NAMALWA (cell line): Measurements from ENCODE around the gene NAIF1.
A peak's percentile ranks its signal among the peaks of the same experiment; 100 is the strongest.
"Not testable (repeated sequence)": the region's sequence is repeated elsewhere in the genome, so short reads cannot be mapped to it uniquely, and the experiment has no call there.

Experiments
- DNase-seq: peaks from one replicate; pipeline ENCODE4 v3.0.0-alpha.2; 2015; ENCODE audit warnings: low spot score

Gene NAIF1

GRCh38 chr9:128085943-128086342, 18.8 kb upstream of the NAIF1 start:
- no peak for DNase-seq

DNA sequence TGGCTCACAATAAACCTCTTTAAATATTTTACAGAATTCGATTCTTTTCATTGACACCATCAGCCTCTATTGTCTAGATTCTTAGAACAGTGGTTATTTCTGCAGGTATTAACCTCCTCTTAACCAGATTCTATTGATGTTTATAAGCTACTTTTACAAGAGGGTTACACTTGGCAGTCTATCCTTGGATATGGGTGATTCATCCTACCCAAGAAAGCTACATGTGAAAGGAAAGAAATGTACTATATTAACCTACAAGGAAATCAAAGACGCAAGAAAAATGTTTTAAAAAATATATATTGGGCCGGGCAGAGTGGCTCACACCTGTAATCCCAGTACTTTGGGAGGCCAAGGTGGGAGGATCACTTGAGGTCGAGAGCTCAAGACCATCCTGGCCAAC, 17.6 kb upstream of the NAIF1 start:
- DNase-seq: no peak

DNA sequence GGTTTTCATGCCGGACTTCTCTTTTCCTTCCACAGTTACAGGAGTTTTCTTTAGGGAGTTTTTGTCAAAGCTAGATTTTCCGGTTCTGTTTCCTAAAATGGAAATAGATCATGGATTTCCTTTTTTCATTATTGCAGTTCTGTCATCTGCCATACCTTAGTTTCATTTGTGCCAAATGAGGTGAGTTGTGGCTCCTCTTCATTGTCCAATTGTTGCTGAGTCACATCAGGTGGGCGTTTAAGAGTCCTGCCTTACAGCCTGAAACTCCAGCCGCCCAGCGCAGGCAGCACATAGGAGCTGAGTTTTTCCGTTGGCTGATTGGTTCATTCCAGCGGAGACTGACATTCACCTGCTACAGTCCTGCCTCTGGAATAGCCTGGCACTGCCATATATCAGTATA, 15.0 kb upstream of the NAIF1 start:
- DNase-seq: no peak

GRCh38 chr9:128081056-128081455, 13.9 kb upstream of the NAIF1 start:
- DNase-seq: no peak

DNA sequence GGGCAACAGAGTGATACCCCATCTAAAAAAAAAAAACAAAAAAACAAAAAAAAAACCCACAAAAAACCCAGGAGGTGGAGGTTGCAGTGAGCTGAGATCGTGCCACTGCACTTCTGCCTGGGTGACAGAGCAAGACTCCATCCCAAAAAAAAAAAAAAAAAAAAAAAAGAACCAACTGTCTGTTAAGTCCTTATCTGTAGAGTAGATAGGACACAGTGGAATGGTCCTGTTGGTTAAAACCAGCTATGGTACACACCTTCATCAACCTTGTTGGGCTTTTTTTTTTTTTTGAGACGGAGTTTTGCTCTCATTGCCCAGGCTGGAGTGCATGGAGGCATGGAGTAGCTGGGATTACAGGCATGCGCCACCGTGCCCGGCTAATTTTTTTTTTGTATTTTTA, 13.1 kb upstream of the NAIF1 start:
- no peak for DNase-seq

GRCh38 chr9:128078504-128079434, 11.6 kb upstream of the NAIF1 start:
- DNase-seq: no peak

DNA sequence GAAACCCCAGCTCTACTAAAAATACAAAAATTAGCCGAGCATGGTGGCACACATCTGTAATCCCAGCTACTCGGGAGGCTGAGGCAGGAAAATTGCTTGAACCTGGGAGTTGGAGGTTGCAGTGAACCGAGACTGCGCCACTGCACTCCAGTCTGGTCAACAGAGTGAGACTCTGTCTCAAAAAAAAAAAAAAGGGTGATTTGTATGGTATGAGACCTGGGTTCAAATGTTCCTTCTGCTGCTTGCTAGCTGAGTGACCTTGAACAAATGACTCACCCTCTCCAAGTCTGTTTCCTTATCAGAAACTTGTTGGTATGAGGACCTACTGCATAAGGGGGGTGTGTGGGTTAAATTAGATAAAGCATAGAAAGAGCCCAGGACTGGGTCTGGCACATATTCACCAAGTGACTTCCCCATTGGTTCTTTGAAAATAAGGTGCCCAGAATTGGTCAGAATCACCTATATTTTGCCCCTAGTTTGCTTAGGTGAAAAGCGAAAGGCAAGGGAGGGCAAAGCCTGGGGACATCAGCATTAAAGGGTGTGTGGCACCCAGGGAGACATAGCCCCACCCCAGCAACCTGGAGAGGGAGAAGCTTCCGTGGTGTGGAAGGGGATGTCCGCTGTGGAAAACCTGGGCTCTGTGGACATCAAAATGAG, 10.9 kb upstream of the NAIF1 start:
- no peak for DNase-seq

- DNase-seq: no peak
These were observed 6.2 kb upstream of the NAIF1 start for GRCh38 chr9:128073253-128073886.

DNA sequence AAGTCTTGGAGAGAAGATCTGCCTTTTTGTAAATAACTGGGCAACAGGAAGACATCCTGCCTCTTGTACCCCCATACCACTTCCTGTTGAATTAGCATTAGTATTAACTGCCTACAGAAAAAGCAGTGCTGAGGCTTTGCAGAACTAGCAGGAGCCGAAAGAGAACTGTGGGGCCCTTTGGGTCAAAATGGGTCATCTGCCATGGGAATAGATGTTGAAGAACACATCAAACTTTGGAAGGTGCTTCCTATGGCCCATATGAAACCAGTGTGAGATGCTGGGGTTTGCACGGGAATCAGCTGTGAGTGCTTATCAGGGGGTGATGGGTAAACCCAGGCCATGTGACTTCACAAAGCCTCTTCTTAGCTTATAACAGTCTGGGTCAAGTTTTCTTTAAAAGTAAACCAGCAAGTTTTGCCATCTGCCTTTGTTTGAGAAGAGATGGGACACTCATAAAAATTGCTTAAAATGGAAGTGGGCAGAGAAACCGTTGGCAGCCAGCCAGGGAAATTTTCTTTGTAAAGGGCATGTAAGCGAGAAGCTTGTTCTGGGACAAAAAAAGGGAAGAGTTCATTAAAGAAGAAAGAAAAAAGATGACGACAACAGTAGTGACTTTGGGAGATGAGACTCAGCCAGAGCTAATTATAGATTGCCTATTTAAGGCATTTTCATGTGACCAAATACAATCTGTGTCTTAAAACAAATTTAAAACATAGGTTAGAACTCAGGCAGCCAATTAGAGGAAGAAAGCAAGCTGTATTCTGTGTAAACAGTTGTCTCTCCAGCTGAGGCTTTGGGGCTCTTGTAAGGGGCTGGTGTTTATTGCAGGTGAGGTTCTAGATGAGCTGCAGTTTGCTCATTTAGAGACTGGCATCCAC, 5.3 kb upstream of the NAIF1 start:
- peak; percentile 87 for DNase-seq

DNA sequence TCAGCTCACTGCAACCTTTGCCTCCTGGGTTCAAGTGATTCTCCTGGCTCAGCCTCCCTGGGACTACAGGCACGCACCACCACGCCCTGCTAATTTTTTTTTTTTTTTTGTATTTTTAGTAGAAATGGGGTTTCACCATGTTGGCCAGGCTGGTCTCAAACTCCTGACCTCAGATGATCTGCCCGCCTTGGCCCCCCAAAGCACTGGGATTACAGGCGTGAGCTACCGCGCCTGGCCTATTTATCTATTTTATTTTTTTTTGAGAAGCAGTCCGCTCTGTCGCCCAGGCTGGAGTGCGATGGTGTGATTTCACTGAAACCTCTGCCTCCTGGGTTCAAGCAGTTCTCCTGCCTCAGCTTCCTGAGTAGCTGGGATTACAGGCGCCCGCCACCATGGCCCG, 4.4 kb upstream of the NAIF1 start:
- not testable (repeated sequence) for DNase-seq

GRCh38 chr9:128070874-128071273, 3.8 kb upstream of the NAIF1 start:
- DNase-seq: no peak

GRCh38 chr9:128068386-128069205, 1.5 kb upstream of the NAIF1 start:
- DNase-seq: peak; percentile 55

DNA sequence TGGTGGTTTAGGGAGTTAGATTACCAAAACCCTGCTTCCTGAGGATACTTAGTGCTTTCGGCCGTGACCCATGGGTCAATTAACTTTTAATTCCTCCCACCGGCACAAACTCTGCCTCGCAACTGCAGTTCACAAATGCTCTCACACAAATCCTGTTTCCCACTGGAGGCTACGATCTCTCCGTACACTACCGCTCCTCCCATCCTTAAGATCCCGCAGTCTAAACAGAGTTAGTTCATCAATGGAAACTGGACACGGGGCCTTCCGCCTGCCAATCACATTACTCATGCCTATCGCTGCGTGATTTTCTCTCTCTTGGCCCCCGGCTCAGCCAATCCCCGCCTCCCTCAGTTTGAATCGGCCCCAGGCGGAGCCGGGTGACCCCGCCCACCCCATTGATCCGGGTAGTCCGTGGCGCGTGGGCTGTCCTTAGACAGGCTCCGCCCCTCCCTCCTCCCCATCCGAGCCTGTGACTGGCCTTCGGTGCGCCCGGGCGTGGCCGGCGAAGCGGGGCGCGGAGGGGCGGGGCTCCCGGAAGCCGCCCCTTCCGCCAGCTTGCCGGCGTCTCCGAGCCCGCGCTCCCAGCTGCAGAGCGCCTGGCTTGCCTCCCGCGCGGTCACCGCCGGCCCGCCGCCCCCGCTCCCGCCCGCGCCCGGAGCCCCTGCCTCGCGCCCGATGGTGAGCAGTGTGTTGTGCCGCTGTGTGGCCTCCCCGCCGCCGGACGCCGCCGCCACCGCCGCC, 695 bp upstream of the NAIF1 start, which contains the start of gene SLC25A25:
SLC25A25 (plus strand) TSS at position 588 of the 741 bp plus-strand sequence; CDS start at position 676, 88 bp downstream.
- peak; percentile 99 for DNase-seq

DNA sequence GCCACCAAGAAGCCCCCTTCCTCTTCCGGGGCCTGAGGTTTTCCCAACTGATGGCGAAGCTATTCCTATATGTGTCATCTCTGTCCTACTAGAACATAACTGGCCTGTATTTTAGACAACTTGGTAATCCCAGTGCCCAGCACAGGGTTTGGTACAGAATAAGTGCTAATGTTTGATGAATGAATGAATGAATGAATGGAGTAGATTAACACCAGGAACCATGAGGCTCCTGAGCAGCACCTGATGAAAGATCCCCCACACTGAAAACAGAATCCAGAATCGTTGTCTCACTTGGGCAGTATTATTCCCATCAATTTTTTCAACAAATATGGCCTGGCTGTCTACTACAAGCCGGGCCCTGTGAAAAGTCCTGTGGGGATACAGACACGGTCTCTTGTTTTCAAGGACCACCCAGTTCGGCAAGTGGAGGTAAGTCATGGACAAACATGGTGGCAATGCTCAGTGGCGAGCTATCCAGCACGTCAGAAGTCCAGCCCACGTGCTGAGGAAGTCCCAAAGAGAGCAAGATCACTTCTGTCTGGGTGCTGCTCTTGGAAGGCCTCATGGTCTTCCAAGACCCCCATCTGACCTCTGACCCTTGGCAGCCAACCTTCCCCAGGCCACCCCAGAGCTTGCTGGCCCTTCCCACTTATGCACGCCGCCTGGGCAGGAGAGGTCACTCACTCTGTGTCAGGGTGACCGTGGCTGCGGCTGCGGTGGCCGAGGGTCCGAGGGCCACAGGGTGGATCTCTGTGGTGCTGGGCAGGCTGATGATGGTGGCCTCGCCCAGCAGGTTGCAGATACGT, 1.0 kb downstream of the NAIF1 start:
- DNase-seq: no peak

DNA sequence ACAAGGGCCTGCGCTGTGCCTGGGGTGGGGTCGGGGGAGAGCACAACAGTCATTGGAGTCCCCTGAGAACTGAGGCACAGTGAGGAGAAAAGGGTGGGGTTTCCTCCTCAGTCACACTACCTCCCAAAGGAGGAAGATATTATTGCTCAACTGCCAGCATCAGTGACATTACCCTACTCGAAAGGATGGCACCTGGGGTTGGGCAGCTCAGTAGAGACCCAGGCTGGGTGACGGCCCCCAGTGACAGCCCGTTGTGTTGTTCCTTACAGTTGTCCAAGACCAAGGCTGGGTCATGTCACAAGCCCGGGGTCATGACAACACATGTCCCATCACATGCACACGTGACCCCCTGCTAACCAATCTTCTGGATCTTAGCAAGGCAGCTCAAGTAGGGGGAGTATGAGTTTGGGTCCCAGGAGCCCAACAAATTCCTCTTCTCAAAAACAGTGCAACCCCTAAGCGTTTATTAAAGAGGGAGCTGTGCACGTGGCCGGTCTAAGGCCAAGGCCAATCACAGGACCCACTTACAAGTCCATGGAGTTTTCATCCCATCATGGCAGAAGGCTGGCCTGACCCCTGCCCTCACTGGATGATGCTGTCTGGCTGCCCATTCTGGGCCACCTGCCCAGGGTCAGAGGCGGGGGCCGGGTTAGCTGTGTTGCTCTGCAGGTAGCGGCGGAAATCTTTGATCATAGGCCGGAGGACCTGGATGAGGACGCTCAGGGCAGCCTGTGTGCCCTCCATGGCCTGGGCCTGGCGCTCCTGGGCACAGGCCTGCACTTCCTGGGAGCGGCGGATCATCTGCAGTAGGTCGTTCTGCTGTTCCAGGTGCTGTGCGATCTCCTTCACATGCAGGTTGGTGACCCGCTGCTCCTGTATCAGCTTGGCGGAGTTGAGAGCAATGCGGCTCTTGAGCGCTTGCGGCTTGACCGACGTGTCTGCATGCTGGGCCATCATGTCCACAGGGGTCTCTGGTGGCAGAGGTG, 4.0 kb downstream of the NAIF1 start:
- DNase-seq: no peak

GRCh38 chr9:128062279-128062678, 4.8 kb downstream of the NAIF1 start:
- DNase-seq: no peak

DNA sequence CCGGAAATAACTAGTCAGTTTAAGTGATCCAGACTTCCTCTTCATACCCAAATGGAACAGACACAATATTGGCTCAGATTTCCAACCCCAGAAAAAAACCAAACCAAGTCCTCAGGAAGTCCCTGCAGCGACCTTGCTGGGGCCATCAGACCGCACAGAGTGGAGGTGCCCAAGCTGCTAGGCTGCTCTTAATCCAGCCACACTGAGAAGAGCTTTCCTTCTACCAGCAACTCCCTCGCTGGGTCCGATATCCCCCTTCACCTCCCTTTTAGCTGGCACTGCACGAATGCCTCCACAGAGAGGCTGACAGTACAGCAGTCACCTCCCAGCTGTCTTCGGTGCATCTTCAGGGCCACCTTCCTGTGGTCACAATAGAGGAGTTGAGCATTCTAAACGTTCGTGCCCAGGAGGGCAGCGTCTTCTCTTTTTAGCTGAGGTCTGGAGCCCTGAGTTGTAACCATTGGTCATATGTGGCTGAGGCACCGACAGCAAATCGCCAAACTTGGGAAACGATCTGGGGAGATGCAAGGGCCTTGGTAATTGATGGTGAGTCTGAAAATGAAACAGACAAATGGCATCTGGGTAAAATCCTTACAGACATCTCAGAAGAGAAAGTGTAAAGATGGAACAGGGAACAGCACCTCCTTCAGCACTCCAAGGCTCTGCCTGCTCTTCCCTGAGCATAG, 5.7 kb downstream of the NAIF1 start:
- DNase-seq: no peak
